ENCODE data around the gene YTHDC1.
"Not testable (repeated sequence)": the region's sequence is repeated elsewhere in the genome, so short reads cannot be mapped to it uniquely, and the experiment has no call there.

The YTHDC1 gene

DNA sequence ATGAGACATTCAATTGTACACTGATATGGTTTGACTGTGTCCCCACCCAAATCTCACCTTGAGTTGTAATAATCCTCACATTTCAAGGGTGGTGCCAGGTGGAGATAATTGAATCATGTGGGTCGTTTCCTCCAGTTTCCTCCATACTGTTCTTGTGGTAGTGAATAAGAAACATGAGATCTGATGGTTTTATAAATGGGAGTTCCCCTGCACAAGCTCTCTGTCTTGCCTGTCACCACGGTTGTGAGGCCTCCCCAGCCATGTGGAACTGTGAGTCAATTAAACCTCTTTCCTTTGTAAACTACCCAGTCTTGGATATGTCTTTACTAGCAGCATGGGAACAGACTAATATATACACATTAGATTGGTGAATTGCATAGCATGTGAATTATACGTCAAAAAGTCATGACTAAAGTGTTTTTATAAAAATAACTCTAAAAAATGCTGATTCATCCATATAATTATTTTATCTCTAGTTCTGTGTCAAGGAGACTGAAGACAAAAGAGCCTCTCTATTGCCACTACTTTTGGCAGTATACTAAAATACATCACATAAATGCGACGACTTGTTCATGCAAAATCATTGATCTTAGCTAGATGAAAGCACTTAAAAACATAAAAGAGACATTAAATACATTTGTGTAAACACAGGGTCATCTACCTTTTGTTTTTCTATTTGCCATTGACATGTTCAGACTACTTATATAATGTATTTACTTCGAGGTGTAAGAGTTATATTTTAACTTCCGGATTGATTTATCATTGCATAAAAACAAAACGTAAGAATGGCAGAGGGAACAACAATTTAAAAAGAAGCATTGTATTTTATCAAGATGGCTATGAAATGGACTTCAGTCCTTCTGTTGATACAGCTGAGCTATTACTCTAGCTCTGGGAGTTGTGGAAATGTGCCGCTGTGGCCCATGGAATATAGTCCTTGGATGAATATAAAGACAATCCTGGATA lies 50.1 kb downstream of the YTHDC1 start:
- FAIRE-seq (no peak), DNase-seq (ENCODE audit: low spot score) (no peak)

DNA sequence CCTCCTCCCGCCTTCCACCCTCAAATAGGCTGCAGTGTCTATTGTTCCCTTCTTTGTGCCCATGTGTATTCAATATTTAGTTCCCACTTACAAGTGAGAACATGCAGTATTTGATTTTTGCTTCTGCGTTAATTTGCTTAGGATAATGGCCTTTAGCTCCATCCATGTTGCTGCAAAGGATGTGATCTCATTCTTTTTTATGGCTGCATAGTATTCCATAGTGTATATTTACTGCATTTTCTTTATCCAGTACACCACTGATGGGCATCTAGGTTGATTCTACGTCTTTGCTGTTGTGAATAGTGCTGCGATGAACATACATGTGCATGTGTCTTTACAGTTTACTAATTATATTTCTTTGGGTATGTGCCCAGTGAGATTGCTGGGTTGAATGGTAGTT lies 52.8 kb downstream of the YTHDC1 start:
- FAIRE-seq: no peak

DNA sequence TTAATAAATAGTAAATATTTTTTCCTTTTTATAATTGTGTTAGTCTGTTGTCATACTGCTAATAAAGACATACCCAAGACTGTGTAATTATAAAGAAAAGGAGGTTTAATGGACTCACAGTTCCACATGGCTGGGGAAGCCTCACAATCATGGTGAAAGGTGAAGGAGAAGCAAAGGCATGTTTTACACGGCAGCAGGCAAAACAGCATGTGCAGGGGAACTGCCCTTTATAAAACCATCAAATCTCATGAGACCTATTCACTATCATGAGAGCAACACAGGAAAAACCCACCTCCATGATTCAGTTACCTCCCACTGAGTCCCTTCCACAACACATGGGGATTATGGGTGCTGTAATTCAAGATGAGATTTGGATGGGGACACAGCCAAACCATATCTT lies 58.6 kb downstream of the YTHDC1 start:
- DNase-seq (ENCODE audit: low spot score) (no peak), FAIRE-seq (no peak)

More for the DNA sequence above, 52.8 kb downstream of the YTHDC1 start:
- no peak for DNase-seq (ENCODE audit: low spot score)

DNA sequence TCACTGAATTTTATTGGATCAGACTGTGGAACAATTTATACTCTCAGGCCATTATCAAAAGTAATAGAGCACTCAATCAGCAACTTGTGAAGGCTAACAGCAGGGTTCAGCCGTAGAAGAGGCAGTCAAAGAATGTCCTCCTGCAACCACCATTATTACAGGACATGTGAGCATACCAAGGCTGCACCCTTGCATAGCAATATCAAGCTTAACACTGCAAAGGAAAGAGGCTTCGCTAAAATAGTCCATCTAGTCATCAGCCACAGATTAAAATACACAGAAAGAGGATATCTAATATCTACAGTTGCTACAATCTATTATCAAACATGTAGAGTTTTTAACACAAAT lies 61.5 kb downstream of the YTHDC1 start:
- DNase-seq (ENCODE audit: low spot score) (no peak), FAIRE-seq (no peak)

DNA sequence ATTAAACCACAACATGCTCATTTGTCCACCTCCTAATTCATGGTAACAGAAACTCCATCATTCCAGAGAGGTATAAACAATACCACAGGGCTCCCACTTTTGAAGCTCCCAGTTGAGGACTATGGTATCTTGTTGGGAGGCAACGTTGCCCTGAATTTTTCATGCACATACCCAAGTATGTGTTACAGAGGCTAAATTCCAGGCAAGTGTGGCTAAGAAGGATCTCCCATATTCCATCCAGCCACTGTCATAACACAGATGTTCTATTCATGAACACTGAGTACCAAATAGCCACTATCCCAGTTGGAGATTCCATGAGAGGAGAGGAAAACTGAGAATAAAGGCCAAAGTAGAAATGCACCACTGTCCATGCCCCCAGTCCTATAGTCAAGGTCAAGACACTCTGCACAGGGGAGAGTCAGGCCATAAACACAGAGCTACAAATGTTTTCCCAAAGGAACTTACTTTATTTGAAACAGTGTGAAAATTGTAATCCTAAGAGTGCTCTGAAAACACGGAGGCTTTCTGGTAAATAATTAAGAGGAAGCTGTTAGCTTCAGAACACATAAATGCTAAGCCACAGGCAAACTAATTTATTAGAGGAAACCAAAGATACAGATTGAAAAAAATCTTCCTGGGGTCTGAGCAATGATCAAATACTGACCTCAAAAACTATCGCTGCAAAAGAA lies 62.0 kb downstream of the YTHDC1 start:
- DNase-seq (ENCODE audit: low spot score) (no peak), FAIRE-seq (no peak)

DNA sequence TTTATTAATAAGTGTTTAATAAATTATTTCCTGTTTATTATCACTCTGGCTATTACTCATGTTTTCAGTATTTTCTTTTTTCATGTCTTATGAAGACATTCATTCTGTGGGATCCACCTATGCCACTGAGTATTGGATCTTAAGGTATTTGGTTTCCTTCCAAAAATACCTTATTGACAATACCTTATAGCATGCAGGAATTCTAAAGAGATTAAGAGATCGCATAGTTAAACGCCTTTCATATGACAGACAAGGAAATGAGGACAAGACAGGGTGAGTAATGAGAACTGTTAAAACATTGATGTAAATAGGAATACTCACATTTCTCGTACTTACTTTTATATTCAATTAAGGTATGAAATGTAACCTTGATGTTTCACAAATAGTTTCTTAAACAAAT lies 66.2 kb downstream of the YTHDC1 start:
- FAIRE-seq (no peak), DNase-seq (ENCODE audit: low spot score) (no peak)

DNA sequence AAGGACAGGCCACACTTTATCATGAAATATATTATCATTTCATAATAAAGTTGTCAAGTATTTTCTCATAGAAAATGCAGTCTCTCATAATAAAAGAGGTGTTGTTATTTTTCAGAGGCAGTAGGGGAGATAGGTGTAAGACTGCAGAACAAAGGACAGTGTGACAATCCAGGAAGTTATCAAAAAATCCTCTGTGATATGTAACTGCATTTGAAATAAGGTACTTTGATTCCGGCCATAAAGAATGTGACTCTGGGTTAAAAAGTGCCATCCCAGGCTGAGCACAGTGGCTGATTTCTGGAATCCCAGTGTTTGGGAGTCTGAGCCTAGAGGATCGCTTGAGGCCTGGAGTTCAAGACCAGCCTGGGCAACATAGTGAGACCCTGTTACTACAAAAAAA lies 66.8 kb downstream of the YTHDC1 start:
- FAIRE-seq (no peak), DNase-seq (ENCODE audit: low spot score) (no peak)

DNA sequence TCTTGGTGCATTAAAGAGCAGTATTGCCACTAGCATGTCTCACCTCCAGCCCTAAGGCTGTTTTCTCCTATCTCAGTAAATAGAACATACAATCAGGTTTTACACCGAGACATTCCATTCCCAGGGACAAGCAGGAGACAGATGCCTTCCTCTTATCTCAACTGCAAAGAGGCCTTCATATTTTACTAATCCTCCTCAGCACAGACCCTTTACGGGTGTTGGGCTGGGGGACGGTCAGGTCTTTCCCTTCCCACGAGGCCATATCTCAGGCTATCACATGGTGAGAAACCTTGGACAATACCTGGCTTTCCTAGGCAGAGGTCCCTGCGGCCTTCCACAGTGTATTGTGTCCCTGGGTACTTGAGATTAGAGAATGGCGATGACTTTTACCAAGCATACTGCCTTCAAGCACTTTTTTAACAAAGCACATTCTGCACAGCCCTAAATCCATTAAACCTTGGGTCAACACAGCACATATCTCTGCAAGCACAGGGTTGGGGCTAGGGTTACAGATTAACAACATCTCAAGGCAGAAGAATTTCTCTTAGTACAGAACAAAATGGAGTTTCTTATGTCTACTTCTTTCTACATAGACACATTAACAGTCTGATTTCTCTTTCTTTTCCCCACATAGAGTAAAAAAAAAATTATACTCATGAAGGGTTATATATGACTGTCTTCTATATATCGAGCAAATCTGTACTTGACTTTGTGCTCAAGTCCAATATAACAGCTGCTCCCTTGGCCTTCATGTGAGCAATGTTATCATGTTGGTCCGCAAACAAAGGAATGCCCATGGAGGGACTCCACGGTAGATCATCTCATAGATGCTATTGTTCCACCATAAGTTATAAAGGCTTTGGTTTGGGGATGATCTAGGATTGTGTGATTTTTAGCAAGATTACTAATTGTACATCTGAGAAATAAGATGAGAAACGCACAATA lies 67.8 kb downstream of the YTHDC1 start:
- not testable (repeated sequence) for DNase-seq (ENCODE audit: low spot score); FAIRE-seq

DNA sequence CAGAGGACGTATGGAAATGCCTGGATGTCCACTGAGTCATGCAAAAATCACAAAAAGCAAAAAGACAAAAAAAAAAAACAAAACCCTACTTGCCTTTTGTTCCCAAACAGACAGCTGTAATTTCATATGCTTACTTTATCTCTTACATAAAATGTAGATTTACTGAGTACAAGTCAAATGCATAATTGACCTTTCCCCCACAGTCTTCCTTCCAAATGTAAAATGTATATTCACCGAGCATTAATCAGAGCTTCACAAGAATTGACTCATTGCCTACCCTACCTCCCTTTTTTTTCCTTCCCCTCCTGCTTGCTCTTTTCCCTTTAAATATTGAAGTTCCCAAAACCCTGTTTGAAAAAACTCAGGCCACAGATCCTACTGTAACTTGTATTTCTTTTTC lies 71.9 kb downstream of the YTHDC1 start:
- no peak for DNase-seq (ENCODE audit: low spot score)
- no peak for FAIRE-seq

DNA sequence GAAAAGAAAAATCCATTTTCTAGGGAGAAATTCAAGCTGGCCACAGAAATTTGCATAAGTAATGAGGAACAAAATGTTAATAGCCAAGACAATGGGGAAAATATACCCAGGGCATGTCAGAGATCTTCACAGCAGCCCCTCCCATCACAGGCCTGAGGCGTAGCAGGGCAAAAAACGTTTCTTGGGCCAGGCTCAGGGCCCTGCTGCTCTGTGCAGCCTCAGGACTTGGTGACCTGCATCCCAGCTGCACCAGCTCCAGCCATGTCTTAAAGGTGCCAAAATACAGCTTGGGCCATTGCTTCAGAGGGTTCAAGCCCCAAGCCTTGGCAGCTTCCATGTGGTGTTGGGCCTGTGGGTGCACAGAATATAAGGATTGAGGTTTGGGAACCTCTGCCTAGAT lies 72.3 kb downstream of the YTHDC1 start:
- no peak for FAIRE-seq
- DNase-seq (ENCODE audit: low spot score): no peak

DNA sequence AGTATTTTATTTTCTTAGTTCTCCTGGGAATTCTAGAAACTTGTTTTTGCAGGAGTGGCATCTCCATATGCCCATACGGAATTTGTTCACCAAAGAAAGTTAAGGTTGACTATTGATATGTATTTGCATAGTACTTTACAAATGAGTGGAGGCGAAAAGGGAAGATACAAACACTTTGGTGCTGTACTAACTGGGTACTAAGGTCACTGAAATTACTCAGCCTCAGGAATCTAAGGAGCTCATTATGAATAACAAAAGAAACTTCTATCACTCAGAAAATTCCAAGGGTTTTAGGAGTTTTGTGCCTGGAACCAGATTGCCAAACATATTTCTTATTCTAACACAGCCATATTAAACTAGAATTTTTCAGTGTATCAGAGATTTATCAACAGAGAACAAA lies 77.0 kb downstream of the YTHDC1 start:
- FAIRE-seq (no peak), DNase-seq (ENCODE audit: low spot score) (no peak)

DNA sequence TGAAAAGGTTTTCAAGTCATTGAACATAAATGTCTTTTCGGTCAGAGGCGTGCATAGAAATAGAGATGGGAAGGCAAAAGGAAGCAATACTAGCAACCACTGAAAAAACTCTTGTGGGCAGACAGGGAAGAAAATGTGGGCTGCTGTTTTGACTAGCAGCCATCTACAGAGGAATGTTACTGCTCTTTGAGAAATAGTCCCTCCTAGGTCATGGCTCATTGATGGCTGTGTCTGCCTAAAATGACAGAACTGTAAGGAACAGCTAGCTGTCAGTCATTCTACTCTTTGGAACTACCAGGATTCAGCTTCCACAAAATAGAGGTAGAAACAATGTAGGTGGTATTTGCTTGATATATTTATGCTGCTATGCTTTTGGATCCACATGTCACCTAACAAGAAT lies 77.5 kb downstream of the YTHDC1 start:
- DNase-seq (ENCODE audit: low spot score) (no peak), FAIRE-seq (no peak)

DNA sequence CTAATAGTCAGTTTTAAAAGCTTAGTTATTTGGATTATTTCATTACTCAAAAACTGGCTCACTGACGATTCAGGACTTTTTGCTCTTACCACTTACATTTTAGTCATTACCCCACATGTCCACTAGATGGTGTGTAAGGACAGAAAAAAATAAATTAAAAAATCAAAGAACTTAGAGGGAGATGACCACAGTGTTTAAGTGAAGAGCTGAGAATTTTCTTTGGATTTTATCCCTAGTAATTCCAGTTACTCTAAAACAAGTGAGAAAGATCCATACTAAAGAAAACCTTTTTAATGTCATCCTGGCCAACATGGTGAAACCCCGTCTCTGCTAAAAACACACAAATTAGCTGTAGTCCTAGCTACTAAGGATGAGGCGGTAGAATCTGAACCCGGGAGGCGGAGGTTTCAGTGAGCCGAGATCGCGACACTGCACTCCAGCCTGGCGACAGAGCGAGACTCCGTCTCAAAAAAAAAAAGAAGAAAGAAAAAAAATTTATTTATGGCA lies 78.0 kb downstream of the YTHDC1 start:
- DNase-seq (ENCODE audit: low spot score) (peak; percentile 44), FAIRE-seq (peak; percentile 85)

DNA sequence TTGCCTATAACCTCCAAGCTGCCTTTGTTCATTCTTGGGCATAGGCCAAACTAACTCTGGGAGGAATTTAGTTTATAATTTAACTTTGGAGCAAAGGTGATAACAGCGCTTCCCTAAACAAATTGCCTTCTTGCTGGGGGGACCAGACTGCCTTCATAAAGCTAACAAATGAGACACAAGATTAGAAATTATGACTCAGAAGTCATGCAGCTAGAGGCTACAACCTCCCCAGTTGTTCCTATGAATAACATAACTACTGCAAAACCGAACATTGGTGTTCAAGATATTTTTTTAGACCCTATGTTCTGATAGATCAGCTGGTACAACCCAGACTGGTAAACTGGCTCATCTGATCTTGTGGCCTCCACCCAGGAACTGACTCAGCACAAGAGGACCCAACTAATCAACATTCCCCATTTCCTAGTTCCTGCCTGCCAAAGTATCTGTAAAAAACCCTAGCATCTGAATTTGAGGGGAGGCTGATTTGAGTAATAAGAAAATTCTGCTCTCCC lies 82.4 kb downstream of the YTHDC1 start:
- peak; percentile 28 for FAIRE-seq

DNA sequence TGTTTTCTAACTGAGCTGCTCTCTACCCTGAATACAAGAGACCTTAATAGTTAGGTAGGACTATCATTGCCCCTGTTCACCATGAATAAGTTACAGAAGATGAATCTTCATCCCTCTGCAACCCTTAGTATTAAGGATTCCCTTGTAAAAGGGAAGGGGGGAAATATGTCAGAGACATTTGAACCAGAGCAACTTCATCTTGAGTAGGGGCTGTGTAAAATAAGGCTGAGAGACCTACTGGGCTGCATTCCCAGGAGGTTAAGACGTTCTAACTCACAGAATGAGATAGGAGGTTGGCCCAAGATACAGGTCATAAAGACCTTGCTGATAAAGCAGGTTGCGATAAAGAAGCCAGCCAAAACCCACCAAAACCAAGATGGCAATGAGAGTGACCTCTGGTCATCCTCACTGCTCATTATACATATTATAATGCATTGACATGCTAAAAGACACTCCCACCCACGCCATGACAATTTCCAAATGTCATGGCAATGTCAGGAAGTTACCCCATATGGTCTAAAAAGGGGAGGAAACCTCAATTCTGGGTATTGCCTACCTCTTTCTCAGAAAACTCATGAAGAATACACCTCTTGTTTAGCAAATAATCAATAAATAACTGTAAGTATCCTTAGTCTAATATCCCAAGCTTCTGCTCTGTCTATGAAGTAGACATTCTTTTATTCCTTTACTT lies 84.9 kb downstream of the YTHDC1 start:
- DNase-seq (ENCODE audit: low spot score): no peak

More for the DNA sequence above, 82.4 kb downstream of the YTHDC1 start:
- DNase-seq (ENCODE audit: low spot score): peak; percentile 71

More for the DNA sequence above, 84.9 kb downstream of the YTHDC1 start:
- no peak for FAIRE-seq

All from RCC 7860 (cell line).